Ascending aorta (tissue), 2 donors: ENCODE data around the gene ASCC1. TPM values are rescaled to one million over a fixed set of nuclear protein-coding genes. Genes with fewer than 3 reads are reported as not detected.

Experiments used
- DNase-seq, 2 donors: peaks; one replicate each; pipeline ENCODE4 v3.0.0-alpha.2; 2019; ENCODE audit warnings: low spot score in 2 of 2
- H3K27ac ChIP-seq, 2 donors: fragments of 200-600 bp; sonication (generic); one replicate each; pipeline ENCODE4 v1.5.1; 2016 to 2017; ENCODE audit warnings: mild to moderate bottlenecking in 1 of 2
- H3K27me3 ChIP-seq: fragments of 200-600 bp; sonication (generic); one replicate; pipeline ENCODE4 v1.5.1; 2017
- H3K36me3 ChIP-seq, 2 donors: fragments of 200-600 bp; sonication (generic); one replicate each; pipeline ENCODE4 v1.5.1; 2016
- H3K4me1 ChIP-seq, 2 donors: fragments of 200-600 bp; sonication (generic); one replicate each; pipeline ENCODE4 v1.5.1; 2016 to 2017; ENCODE audit warnings: mild to moderate bottlenecking in 1 of 2
- H3K4me3 ChIP-seq, 2 donors: fragments of 200-600 bp; sonication (generic); one replicate each; pipeline ENCODE4 v1.5.1; 2016 to 2017; ENCODE audit warnings: mild to moderate bottlenecking in 1 of 2
- H3K9me3 ChIP-seq, 2 donors: fragments of 200-600 bp; sonication (generic); one replicate each; pipeline ENCODE4 v1.5.1; 2016
- intact Hi-C: fragments of 100-400 bp; cut with DNase I; formaldehyde crosslinking; loops from one replicate; pipeline ENCODE4 v1.15.1; 2023
- total RNA-seq: library from RNA; depleted of rRNA; stranded (reverse); fragments of >200 nt; gene quantifications from one replicate; pipeline ENCODE4 v1.1.0, GENCODE V29; 2016
- TF ChIP-seq, protein P1 (sequence below), 3 experiments: fragments of 200-600 bp in 2 of 3; fragments of 450-650 bp in 1 of 3; sonication (generic) in 2 of 3; IDR thresholded peaks; one replicate each; pipeline ENCODE4 v1.5.1; 2016 to 2019; ENCODE audit warnings: antibody characterized with exemption in 3 of 3, mild to moderate bottlenecking in 1 of 3, moderate library complexity in 1 of 3

ASCC1 gene
- total RNA-seq, 1 donor from 2014 or later: 5.5 TPM

DNA sequence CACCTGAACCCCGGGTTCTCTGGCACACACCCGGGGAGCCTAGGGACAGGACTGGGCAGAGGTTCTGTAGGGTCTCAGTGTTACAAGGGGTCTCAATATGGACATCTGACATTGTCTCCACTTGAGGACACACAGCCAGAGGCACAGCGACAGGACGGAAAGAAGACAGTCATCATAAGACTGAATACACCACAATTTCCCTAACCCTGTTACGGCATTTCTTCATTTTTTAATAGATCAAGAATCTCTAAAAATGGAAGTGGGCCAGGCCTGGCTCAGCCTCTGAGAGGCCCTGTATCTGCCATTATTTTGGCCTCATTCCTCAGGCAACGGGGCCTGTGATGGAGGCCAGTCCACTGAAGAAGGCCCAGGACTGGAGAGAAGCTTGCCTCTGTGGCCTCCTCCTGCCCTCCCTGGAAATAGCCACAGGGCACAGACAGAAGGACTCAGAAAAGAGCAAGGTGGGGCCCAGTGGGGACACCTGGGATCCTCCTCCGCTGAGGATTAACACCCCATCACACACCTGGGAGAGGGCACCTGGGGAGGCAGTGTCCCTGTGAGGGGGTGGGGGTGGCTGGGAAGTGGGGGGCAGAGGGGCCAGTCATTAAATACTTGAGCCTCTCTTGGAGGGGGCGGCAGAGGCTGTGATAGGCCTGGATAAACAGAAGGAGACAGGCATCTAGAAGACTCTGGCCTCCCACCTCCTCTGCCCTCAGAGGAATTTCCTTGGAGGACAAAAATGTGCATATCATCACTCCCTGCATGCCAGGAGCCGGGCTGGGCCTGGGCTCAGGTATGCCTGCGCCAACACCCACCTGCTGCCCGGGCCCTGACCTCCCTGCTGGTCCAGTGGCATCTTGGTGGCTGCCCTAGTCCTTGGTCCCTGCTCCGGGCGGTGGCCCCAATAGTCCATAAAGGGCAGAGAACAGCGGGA is 135.8 kb downstream of the ASCC1 start:
- Histone ChIP-seq H3K4me1 (no peaks in the 10 kb centered on the region), H3K9me3 (no peaks in the 10 kb centered on the region), H3K27ac (no peak overlapping the region), H3K27me3 (no peaks in the 10 kb centered on the region), H3K4me3 (no peak overlapping the region), H3K36me3 (no peaks in the 10 kb centered on the region)
- TF ChIP-seq, protein P1, sequence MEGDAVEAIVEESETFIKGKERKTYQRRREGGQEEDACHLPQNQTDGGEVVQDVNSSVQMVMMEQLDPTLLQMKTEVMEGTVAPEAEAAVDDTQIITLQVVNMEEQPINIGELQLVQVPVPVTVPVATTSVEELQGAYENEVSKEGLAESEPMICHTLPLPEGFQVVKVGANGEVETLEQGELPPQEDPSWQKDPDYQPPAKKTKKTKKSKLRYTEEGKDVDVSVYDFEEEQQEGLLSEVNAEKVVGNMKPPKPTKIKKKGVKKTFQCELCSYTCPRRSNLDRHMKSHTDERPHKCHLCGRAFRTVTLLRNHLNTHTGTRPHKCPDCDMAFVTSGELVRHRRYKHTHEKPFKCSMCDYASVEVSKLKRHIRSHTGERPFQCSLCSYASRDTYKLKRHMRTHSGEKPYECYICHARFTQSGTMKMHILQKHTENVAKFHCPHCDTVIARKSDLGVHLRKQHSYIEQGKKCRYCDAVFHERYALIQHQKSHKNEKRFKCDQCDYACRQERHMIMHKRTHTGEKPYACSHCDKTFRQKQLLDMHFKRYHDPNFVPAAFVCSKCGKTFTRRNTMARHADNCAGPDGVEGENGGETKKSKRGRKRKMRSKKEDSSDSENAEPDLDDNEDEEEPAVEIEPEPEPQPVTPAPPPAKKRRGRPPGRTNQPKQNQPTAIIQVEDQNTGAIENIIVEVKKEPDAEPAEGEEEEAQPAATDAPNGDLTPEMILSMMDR (IDR thresholded peaks at IDR 0.05): no peak
- no peak for DNase-seq
- intact Hi-C loops: no loop called here

DNA sequence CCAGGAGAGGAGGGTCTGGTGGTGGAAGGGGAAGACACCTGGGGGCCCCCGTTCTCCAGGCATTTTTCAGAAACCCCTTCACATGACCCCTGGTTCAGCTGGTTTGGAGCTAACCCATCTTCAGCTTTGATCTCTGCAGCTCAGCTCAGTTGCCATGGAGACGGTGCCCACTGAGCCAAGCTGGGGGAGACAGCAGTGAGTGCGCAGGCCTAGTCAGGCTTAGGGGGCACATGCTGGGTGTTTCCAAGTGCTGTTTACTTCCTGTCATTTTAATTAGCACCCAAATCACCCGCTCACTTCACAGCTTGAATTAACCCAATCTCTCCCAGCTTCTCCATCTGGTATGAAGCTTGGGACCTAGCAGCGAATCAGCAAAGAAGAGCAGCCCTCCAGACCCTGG is 136.7 kb downstream of the ASCC1 start:
- TF ChIP-seq, protein P1 (IDR thresholded peaks at IDR 0.05): no peak
- intact Hi-C loops: no loop called here
- Histone ChIP-seq H3K27ac (no peak overlapping the region), H3K9me3 (no peaks in the 10 kb centered on the region), H3K27me3 (no peaks in the 10 kb centered on the region), H3K4me1 (no peaks in the 10 kb centered on the region), H3K4me3 (no peak overlapping the region), H3K36me3 (no peaks in the 10 kb centered on the region)
- DNase-seq: no peak

DNA sequence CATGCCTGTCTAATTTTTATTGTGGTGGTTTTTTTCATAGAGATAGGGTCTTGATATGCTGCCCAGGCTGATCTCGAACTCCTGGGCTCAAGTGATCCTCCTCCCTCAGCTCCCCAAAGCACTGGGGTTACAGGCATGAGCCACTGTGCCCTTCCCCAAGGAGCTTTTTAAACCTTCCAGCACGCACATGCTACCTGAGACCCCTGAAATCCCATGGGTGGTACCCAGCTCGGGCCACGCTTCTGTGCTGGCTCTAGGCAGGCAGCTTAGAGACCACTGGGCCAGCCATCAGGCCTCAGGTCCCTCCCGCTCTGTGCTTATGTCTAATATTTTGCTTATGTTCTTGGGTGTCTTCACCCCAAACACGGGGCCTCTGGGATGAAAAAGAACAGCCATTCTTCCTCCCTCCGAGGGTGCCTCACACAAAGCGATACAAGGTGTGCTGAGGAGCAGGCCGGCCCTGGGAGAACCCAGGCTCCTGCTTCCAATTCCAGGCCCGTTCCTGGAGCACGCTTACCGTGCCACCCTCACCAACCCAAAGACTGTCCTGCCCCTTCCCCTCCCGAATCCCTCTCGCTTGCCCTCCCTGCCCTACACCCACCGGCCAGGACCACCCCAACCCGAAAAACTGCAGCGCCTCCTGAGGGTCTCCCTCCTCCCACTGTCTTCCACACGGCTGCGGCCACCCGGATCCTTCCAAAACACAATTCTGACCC is 138.6 kb downstream of the ASCC1 start:
- Histone ChIP-seq H3K27me3 (no peaks in the 10 kb centered on the region), H3K36me3 (no peaks in the 10 kb centered on the region), H3K4me1 (no peaks in the 10 kb centered on the region), H3K27ac (no peak overlapping the region), H3K9me3 (no peaks in the 10 kb centered on the region), H3K4me3 (no peak overlapping the region)
- intact Hi-C loops: no loop called here
- DNase-seq: no peak
- TF ChIP-seq, protein P1 (IDR thresholded peaks at IDR 0.05): no peak

DNA sequence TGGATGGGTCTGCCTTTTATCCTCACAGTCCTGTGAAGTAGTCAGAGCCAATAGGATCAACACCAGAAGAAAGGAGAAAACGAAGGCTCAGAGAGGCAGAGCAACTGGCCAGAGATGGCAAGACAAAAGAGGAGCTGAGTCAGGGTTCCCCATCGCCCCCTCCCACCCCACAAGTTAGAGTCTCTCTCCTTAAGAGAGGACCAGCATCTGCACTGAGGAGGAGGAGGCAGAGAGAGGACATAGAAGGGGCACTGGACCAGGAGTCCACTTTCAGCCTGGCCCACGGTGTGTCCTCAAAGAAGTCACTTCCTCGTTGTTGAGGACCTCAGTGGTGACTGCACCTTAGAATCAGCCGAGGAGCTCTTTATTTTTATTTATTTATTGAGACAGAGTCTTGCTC is 139.3 kb downstream of the ASCC1 start:
- Histone ChIP-seq H3K27me3 (no peaks in the 10 kb centered on the region), H3K36me3 (no peaks in the 10 kb centered on the region), H3K9me3 (no peaks in the 10 kb centered on the region), H3K4me3 (no peak overlapping the region), H3K4me1 (no peaks in the 10 kb centered on the region), H3K27ac (no peak overlapping the region)
- DNase-seq: no peak
- TF ChIP-seq, protein P1 (IDR thresholded peaks at IDR 0.05): no peak
- intact Hi-C loops: no loop called here

DNA sequence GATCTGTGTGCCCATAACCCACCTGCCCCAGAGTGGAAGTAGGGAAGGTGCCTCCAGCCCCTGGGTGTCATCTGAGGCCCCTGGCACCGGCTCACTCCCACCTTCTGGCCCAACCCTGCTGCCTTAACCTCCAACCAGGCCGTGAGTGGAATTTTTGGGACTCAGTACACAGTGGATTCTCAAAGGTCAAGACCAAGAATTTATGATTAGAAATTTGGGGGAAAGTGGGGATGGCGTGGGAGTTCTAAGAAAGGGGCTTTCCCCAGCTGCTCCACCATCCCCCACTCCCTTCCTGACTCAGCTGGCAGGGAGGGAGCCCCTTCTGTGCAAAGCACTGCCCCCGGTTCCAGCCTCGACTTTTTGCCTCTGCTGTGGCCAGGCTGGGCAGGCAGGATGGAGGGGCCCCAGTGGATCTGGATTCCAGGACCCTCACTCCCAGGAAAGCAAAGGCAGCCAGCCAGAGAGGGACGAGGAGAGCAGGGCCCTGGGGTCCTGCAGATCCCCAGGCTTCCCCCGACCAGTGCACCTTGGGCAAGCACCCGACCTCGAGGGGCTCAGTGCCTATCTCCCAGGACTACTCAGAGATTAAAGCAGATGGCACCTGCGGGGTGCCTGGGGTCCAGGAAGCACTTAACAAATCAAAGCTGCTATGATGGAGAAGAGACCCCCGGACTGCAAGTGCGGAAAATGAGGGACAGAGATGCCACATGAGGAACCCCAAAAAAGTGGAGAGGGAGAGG is 140.5 kb downstream of the ASCC1 start:
- Histone ChIP-seq H3K4me3 (no peak overlapping the region), H3K27me3 (no peaks in the 10 kb centered on the region), H3K27ac (no peak overlapping the region), H3K4me1 (no peaks in the 10 kb centered on the region), H3K36me3 (no peaks in the 10 kb centered on the region), H3K9me3 (no peaks in the 10 kb centered on the region)
- DNase-seq: no peak
- intact Hi-C loops: no loop called here
- TF ChIP-seq, protein P1 (IDR thresholded peaks at IDR 0.05): no peak
